NT2/D1 (cell line): ENCODE results near the gene GPR35.

Source experiments
- DNase-seq: peaks from one replicate; pipeline ENCODE4 v3.0.0-alpha.2; 2011; ENCODE audit warnings: low read depth, low spot score
- H3K27me3 ChIP-seq: 2 replicates; pipeline ENCODE4 v1.6.0; 2011; ENCODE audit warnings: mild to moderate bottlenecking; ENCODE audit not compliant: insufficient read length, insufficient read depth
- H3K36me3 ChIP-seq: 2 replicates; pipeline ENCODE4 v1.6.1; 2011; ENCODE audit warnings: mild to moderate bottlenecking, low read length, mixed read lengths; ENCODE audit not compliant: insufficient read depth, insufficient read length
- H3K4me1 ChIP-seq: 2 replicates; pipeline ENCODE4 v1.5.1; 2011; ENCODE audit not compliant: insufficient read depth, insufficient read length
- H3K4me3 ChIP-seq: 2 replicates; pipeline ENCODE4 v1.5.1; 2011; ENCODE audit warnings: low read depth; ENCODE audit not compliant: insufficient read length
- H3K9ac ChIP-seq: 2 replicates; pipeline ENCODE4 v1.6.0; 2011; ENCODE audit warnings: low read depth; ENCODE audit not compliant: insufficient read length
- H3K9me3 ChIP-seq: 2 replicates; pipeline ENCODE4 v1.5.1; 2011; ENCODE audit warnings: mild to moderate bottlenecking, low read length; ENCODE audit not compliant: insufficient read depth
- SUZ12 ChIP-seq: IDR thresholded peaks from 2 replicates; pipeline ENCODE4 v1.6.1; 2011; ENCODE audit not compliant: insufficient read length, insufficient read depth; ENCODE audit errors: extremely low read depth
- YY1 ChIP-seq: IDR thresholded peaks from 2 replicates; pipeline ENCODE4 v1.6.1; 2011; ENCODE audit not compliant: insufficient read length, insufficient read depth
- ZNF274 ChIP-seq: IDR thresholded peaks from 2 replicates; pipeline ENCODE4 v1.6.1; 2011; ENCODE audit warnings: mild to moderate bottlenecking, low read depth, low read length

GPR35 gene

GRCh38 chr2:240622060-240622411 lies 3.2 kb upstream of the GPR35 start:
- Histone ChIP-seq H3K27me3 (no peaks in the 10 kb centered on the region), H3K4me1 (peaks cover 15% of the 10 kb centered on the region), H3K9ac (no peak overlapping the region), H3K36me3 (no peaks in the 10 kb centered on the region), H3K4me3 (no peak overlapping the region), H3K9me3 (peaks cover 25% of the 10 kb centered on the region)
- DNase-seq = no peak
- no peak for TF ChIP-seq ZNF274
- no peak for TF ChIP-seq YY1
- no peak for TF ChIP-seq SUZ12

GRCh38 chr2:240622531-240623235 lies 2.6 kb upstream of the GPR35 start:
- Histone ChIP-seq H3K36me3 (no peaks in the 10 kb centered on the region), H3K9ac (no peak overlapping the region), H3K9me3 (peaks cover 18% of the 10 kb centered on the region), H3K4me1 (peaks cover 16% of the 10 kb centered on the region), H3K27me3 (no peaks in the 10 kb centered on the region), H3K4me3 (no peak overlapping the region)
- no peak for DNase-seq
- TF ChIP-seq ZNF274 (no peak), SUZ12 (no peak), YY1 (no peak)

GRCh38 chr2:240623531-240624010 lies 1.7 kb upstream of the GPR35 start:
- no peaks in the 10 kb centered on the region for H3K36me3 ChIP-seq
- no peaks in the 10 kb centered on the region for H3K27me3 ChIP-seq
- no peak overlapping the region for H3K4me3 ChIP-seq
- peaks cover 20% of the 10 kb centered on the region for H3K4me1 ChIP-seq
- TF ChIP-seq YY1 = no peak
- TF ChIP-seq ZNF274 = no peak
- TF ChIP-seq SUZ12 = no peak
- peaks cover 9% of the 10 kb centered on the region for H3K9me3 ChIP-seq
- no peak for DNase-seq
- peak overlapping the region; percentile 13 for H3K9ac ChIP-seq

- DNase-seq = no peak
- TF ChIP-seq ZNF274 (no peak), SUZ12 (no peak), YY1 (no peak)
- H3K36me3 ChIP-seq = no peaks in the 10 kb centered on the region
- no peaks in the 10 kb centered on the region for H3K27me3 ChIP-seq
- H3K9me3 ChIP-seq = peaks cover 2% of the 10 kb centered on the region; the same call in 1 of the 2 replicates
- H3K4me1 ChIP-seq = peaks cover 24% of the 10 kb centered on the region
- no peak overlapping the region for H3K9ac ChIP-seq
- H3K4me3 ChIP-seq = no peak overlapping the region
These were observed 1.0 kb upstream of the GPR35 start for GRCh38 chr2:240624011-240624949.

- DNase-seq = no peak
- TF ChIP-seq YY1 (no peak), SUZ12 (no peak)
- peaks cover 24% of the 10 kb centered on the region for H3K4me1 ChIP-seq
- H3K4me3 ChIP-seq = no peak overlapping the region
- H3K27me3 ChIP-seq = no peaks in the 10 kb centered on the region
- no peaks in the 10 kb centered on the region for H3K36me3 ChIP-seq
- peak overlapping the region; percentile 32 for H3K9ac ChIP-seq
- no peaks in the 10 kb centered on the region for H3K9me3 ChIP-seq
These were observed 1.4 kb downstream of the GPR35 start for GRCh38 chr2:240626531-240627300.

- no peaks in the 10 kb centered on the region for H3K36me3 ChIP-seq
- H3K27me3 ChIP-seq = no peaks in the 10 kb centered on the region
- H3K4me3 ChIP-seq = no peak overlapping the region
- DNase-seq = no peak
- TF ChIP-seq SUZ12 = no peak
- TF ChIP-seq YY1 = no peak
- TF ChIP-seq ZNF274 = no peak
- H3K4me1 ChIP-seq = peaks cover 24% of the 10 kb centered on the region
- H3K9ac ChIP-seq = no peak overlapping the region
- peaks cover 12% of the 10 kb centered on the region; the same call in 1 of the 2 replicates for H3K9me3 ChIP-seq
These were observed 2.6 kb downstream of the GPR35 start for GRCh38 chr2:240627736-240628506.
